Measurements from ENCODE around the gene ART5. TPM values are rescaled to one million over a fixed set of nuclear protein-coding genes. Genes with fewer than 3 reads are reported as not detected.
"Not testable (repeated sequence)": the region's sequence is repeated elsewhere in the genome, so short reads cannot be mapped to it uniquely, and the experiment has no call there.

ART5 gene
- total and polyA plus RNA-seq, 8 donors, result 0.45 to 0.62 TPM; not detected in 6

DNA sequence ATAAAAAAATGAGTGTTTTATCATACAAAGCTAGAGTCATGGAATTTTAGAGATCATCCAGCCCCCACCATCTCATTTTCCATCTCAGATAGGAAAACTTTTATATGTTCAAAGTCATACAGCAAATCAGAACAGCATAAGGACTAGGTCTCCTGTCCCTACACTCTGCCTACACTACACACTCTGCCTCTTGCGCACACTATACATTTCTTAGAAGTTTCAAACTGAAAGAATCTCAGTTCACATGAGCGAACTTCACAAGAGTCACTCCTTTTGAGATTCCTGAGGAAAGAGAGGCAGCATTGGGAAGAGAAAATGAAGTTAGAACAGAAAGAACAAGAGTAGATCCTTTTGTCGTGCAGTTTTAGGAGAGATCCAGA is 36.5 kb downstream of the ART5 start:
- WGBS, 5 donors, result 85 to 94% (median 88%) methylated on average over 3 of the region's 3 CpGs
- no peak for DNase-seq

DNA sequence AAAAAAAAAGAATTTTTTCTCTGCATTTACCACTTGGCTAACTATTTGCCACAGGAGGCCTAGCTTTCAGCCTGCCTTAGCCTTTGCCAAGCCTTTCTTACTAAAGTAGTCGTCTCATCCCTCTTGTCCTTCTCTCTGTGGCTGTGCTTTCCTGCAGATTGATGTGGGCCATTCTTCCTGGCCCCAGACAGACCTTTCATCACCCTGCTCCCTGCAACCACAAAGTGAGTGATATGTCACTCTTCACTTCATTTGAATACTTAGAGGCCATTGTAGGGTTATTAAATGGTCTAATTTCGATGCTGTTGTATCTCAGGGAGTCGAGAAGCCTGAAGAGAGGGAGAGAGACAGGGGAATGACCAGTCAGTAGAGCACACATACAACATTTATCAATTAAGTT is 37.6 kb downstream of the ART5 start:
- Histone ChIP-seq H3K27me3 (no peaks in the 10 kb centered on the region), H3K36me3 (no peaks in the 10 kb centered on the region), H3K27ac (no peak overlapping the region), H3K9me3 (no peaks in the 10 kb centered on the region), H3K4me3 (no peak overlapping the region), H3K4me1 (no peaks in the 10 kb centered on the region)
- DNase-seq, result no peak
- no peak for TF ChIP-seq POLR2A (IDR thresholded peaks at IDR 0.05)
- no peak for TF ChIP-seq POLR2AphosphoS5 (IDR thresholded peaks at IDR 0.05)
- no peak for TF ChIP-seq EP300 (IDR thresholded peaks at IDR 0.05)
- TF ChIP-seq, protein P1, sequence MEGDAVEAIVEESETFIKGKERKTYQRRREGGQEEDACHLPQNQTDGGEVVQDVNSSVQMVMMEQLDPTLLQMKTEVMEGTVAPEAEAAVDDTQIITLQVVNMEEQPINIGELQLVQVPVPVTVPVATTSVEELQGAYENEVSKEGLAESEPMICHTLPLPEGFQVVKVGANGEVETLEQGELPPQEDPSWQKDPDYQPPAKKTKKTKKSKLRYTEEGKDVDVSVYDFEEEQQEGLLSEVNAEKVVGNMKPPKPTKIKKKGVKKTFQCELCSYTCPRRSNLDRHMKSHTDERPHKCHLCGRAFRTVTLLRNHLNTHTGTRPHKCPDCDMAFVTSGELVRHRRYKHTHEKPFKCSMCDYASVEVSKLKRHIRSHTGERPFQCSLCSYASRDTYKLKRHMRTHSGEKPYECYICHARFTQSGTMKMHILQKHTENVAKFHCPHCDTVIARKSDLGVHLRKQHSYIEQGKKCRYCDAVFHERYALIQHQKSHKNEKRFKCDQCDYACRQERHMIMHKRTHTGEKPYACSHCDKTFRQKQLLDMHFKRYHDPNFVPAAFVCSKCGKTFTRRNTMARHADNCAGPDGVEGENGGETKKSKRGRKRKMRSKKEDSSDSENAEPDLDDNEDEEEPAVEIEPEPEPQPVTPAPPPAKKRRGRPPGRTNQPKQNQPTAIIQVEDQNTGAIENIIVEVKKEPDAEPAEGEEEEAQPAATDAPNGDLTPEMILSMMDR (IDR thresholded peaks at IDR 0.05), result no peak
- intact Hi-C loops (cut with DNase I; ENCODE audit: low total_unique reads), result no loop called here
- 59 to 77% (median 64%) methylated on average over 3 of the region's 3 CpGs for WGBS, 5 donors

More for the DNA sequence above, 36.5 kb downstream of the ART5 start:
- Histone ChIP-seq H3K9me3 (no peaks in the 10 kb centered on the region), H3K4me3 (no peak overlapping the region), H3K27me3 (no peaks in the 10 kb centered on the region), H3K36me3 (no peaks in the 10 kb centered on the region), H3K27ac (no peak overlapping the region), H3K4me1 (no peaks in the 10 kb centered on the region)
- TF ChIP-seq, protein P1 (IDR thresholded peaks at IDR 0.05), result no peak
- TF ChIP-seq EP300 (IDR thresholded peaks at IDR 0.05) (no peak), POLR2AphosphoS5 (IDR thresholded peaks at IDR 0.05) (no peak), POLR2A (IDR thresholded peaks at IDR 0.05) (no peak)
- intact Hi-C loops (cut with DNase I; ENCODE audit: low total_unique reads), result no loop called here

DNA sequence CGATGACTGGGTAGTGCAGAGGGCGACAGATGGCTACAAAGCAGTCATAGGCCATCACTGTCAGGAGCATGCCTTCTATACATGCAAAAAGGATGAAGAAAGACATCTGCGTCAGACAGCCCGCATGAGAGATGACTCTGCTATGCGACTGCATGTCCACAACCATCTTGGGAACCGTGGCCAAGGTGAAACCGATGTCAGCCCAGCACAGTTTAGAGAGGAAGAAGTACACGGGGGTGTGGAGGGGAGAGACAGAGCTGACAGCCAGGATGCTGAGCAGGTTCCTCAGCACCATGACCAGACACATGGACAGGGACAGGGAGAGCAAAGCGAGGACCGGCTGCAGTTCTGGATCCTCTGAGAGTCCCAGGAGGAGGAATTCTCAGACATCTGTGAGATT is 41.6 kb downstream of the ART5 start:
- intact Hi-C loops (cut with DNase I; ENCODE audit: low total_unique reads); H3K36me3 ChIP-seq: not testable (repeated sequence)
- 80 to 88% (median 82%) methylated on average over 10 of the region's 10 CpGs for WGBS, 5 donors

DNA sequence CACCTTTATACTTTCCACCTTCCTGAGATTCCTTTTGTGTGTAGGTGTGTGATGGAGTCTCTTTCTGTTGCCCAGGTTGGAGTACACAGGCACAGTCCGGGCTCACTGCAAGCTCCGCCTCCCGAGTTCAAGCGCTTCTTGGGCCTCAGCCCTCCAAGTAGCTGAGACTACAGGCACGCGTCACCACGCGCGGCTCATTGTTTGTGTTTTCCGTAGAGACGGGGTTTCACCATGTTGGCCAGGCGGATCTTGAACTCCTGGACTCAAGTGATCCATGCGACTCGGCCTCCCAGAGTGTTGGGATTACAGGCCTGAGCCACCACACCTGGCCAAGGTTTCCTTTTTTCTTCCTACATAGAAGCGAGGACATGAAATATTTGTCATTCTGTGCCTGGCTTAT is 44.0 kb downstream of the ART5 start:
- H3K27me3 ChIP-seq; intact Hi-C loops (cut with DNase I; ENCODE audit: low total_unique reads); H3K4me1 ChIP-seq; H3K4me3 ChIP-seq; H3K36me3 ChIP-seq; DNase-seq; H3K27ac ChIP-seq; H3K9me3 ChIP-seq: not testable (repeated sequence)
- WGBS, 5 donors, result 87 to 97% (median 94%) methylated on average over 15 of the region's 15 CpGs

More for the DNA sequence above, 41.6 kb downstream of the ART5 start:
- not testable (repeated sequence) for DNase-seq, H3K4me3 ChIP-seq, H3K27me3 ChIP-seq, H3K9me3 ChIP-seq, H3K4me1 ChIP-seq, H3K27ac ChIP-seq

DNA sequence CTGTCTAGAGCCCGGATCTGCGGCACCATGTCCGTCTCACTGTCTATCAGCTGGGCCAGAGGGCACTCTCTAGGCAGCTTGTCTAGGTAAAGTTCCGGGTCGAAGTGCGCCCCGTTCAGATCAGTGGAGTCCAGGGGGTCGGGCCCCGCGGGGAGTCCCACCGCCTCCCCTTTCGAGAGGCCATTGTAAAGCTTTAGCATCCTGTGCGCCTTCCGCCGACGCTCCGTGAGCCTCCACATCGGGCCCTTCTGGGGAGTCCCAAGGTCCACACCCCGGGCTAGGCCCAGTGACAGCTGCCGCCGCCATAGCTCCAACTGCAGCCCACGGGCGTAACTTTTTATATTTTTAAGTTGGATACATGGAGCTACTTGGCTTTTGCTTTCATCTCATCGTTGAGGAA is 50.5 kb downstream of the ART5 start:
- DNase-seq; H3K27ac ChIP-seq; H3K4me3 ChIP-seq; intact Hi-C loops (cut with DNase I; ENCODE audit: low total_unique reads); H3K36me3 ChIP-seq; H3K9me3 ChIP-seq; H3K4me1 ChIP-seq: not testable (repeated sequence)
- WGBS, 5 donors, result 95 to 97% (median 95%) methylated on average over 24 of the region's 24 CpGs
- peaks cover 0 to 12% (median 0%) of the 10 kb centered on the region in 3 donors for H3K27me3 ChIP-seq

DNA sequence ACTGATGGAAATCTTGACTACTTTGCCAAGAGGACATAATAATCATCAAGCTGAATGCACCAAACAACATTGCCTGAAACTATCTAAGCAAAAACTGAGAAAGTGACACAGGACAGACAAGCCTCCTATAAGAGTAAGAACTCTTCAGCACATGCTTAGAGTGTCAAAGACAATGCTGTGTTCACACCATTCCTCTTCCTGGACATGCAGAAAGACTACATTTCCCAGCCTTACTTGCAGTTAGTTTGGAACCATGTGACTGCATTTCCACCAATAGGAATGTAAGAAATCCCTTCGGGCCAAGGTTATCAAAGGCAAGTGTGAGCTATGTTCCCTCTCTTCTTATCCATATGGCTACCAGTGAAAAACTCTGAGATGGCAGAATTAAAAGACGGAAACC is 51.6 kb downstream of the ART5 start:
- DNase-seq; H3K27ac ChIP-seq; H3K36me3 ChIP-seq; H3K4me1 ChIP-seq; intact Hi-C loops (cut with DNase I; ENCODE audit: low total_unique reads); H3K9me3 ChIP-seq; H3K4me3 ChIP-seq: not testable (repeated sequence)
- H3K27me3 ChIP-seq, result peaks cover 0 to 17% (median 0%) of the 10 kb centered on the region in 3 donors
- WGBS, 5 donors, result 50 to 82% (median 67%) methylated on average over 2 of the region's 2 CpGs

DNA sequence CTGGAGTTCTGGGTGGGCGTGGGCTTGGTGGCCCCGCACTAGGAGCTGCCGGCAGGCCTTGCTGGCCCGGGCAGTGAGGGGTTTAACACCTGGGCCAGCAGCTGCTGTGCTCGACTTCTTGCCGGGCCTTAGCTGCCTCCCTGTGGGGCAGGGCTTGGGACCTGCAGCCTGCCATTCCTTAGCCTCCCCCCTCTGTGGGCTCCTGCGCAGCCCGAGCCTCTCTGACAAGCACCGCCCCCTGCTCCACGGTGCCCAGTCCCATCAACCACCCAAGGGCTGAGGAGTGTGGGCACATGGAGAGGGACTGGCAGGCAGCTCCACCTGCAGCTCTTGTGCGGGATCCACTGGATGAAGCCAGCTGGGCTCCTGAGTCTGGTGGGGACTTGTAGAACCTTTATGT is 53.0 kb downstream of the ART5 start:
- H3K27ac ChIP-seq; intact Hi-C loops (cut with DNase I; ENCODE audit: low total_unique reads): not testable (repeated sequence)

More for the DNA sequence above, 53.0 kb downstream of the ART5 start:
- H3K27me3 ChIP-seq, result peaks cover 0 to 18% (median 0%) of the 10 kb centered on the region in 3 donors
- DNase-seq, H3K36me3 ChIP-seq, H3K9me3 ChIP-seq, H3K4me1 ChIP-seq, H3K4me3 ChIP-seq: not testable (repeated sequence)
- 80 to 98% (median 88%) methylated on average over 9 to 11 of the region's 11 CpGs for WGBS, 5 donors

Small RNA genes within 50 kb of the gene (small RNA-seq; reads per million reads assigned to genes)
- 0 reads per million in 4 donors for gene RF00019

Other genes with a start within 250 kb of the ART5 start
- gene ART1, start 3.1 kb upstream of the ART5 start, total RNA-seq, result not detected
- gene ART1, start 3.1 kb upstream of the ART5 start, polyA plus RNA-seq, result not detected
- gene CHRNA10, start 29.4 kb upstream of the ART5 start, total RNA-seq, result 10 to 100 TPM in 1 of 5 donors, 1 to 10 TPM in 2, under 1 TPM in 1, not detected in 1; 0.18 to 22.6 (median 1.4) TPM
- gene CHRNA10, start 29.4 kb upstream of the ART5 start, polyA plus RNA-seq, result 1 to 10 TPM in 1 of 3 donors, under 1 TPM in 1, not detected in 1; 0.56 to 1.2 TPM
- 100 to 1,000 TPM in 1 of 5 donors, 10 to 100 TPM in 4; 43.3 to 132 (median 74.3) TPM for gene NUP98, start 155.6 kb upstream of the ART5 start, total RNA-seq
- gene NUP98, start 155.6 kb upstream of the ART5 start, polyA plus RNA-seq, result 10 to 100 TPM; 16.2 to 17.6 (median 16.6) TPM
- 10 to 100 TPM in 4 of 5 donors, 1 to 10 TPM in 1; 4.7 to 18.3 (median 13.6) TPM for gene PGAP2, start 166.6 kb upstream of the ART5 start, total RNA-seq
- 10 to 100 TPM in 2 of 3 donors, 1 to 10 TPM in 1; 8.7 to 23.8 (median 11.8) TPM for gene PGAP2, start 166.6 kb upstream of the ART5 start, polyA plus RNA-seq
- 100 to 1,000 TPM in 1 of 5 donors, 10 to 100 TPM in 3, 1 to 10 TPM in 1; 5.9 to 101 (median 26.7) TPM for gene RHOG, start 199.0 kb upstream of the ART5 start, total RNA-seq
- gene RHOG, start 199.0 kb upstream of the ART5 start, polyA plus RNA-seq, result 10 to 100 TPM; 39.8 to 55.5 (median 50.9) TPM
- gene STIM1, start 213.7 kb upstream of the ART5 start, total RNA-seq, result 10 to 100 TPM; 21.4 to 70.7 (median 49.8) TPM
- 10 to 100 TPM in 1 of 3 donors, 1 to 10 TPM in 2; 8.7 to 17.1 (median 9.8) TPM for gene STIM1, start 213.7 kb upstream of the ART5 start, polyA plus RNA-seq